Measurements from ENCODE around the gene NUMBL.

DNA sequence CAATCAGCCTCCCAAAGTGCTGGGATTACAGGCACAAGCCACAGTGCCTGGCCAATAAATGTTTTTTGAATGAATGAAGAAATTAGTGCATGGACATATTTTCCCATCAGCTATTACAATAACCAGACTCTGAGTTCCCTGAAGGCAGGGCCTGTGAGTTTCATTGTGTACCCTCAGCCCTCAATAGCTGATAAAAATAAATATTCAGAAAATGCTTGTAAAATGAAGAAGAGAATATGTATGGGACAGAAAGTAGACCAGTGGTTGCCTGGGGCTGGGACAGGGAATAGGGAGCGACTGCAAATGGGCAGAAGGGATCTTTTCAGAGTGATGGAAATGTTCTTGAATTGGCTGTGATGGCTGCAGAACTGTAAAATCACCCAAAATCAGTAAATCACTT lies 28.8 kb downstream of the NUMBL start:
- no peak for TF ChIP-seq HMGN3 (IDR thresholded peaks at IDR 0.05; ENCODE audit: borderline replicate concordance, extremely low read depth, insufficient read length, low read depth, low read length)
- TF ChIP-seq, protein P1, sequence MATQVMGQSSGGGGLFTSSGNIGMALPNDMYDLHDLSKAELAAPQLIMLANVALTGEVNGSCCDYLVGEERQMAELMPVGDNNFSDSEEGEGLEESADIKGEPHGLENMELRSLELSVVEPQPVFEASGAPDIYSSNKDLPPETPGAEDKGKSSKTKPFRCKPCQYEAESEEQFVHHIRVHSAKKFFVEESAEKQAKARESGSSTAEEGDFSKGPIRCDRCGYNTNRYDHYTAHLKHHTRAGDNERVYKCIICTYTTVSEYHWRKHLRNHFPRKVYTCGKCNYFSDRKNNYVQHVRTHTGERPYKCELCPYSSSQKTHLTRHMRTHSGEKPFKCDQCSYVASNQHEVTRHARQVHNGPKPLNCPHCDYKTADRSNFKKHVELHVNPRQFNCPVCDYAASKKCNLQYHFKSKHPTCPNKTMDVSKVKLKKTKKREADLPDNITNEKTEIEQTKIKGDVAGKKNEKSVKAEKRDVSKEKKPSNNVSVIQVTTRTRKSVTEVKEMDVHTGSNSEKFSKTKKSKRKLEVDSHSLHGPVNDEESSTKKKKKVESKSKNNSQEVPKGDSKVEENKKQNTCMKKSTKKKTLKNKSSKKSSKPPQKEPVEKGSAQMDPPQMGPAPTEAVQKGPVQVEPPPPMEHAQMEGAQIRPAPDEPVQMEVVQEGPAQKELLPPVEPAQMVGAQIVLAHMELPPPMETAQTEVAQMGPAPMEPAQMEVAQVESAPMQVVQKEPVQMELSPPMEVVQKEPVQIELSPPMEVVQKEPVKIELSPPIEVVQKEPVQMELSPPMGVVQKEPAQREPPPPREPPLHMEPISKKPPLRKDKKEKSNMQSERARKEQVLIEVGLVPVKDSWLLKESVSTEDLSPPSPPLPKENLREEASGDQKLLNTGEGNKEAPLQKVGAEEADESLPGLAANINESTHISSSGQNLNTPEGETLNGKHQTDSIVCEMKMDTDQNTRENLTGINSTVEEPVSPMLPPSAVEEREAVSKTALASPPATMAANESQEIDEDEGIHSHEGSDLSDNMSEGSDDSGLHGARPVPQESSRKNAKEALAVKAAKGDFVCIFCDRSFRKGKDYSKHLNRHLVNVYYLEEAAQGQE (IDR thresholded peaks at IDR 0.05; ENCODE audit: borderline replicate concordance), result no peak
- TF ChIP-seq, protein P1 (CRISPR knock-in tag; IDR thresholded peaks at IDR 0.05; ENCODE audit: low read depth), result no peak

Data from K562 (cell line).